Adipocyte (in vitro differentiated cells): ENCODE results near the gene TPK1.
"Not testable (repeated sequence)": the region's sequence is repeated elsewhere in the genome, so short reads cannot be mapped to it uniquely, and the experiment has no call there.

Source experiments
- DNase-seq: peaks from one replicate; pipeline ENCODE4 v3.0.0-alpha.2; 2015; ENCODE audit warnings: low read depth
- H3K27me3 ChIP-seq: replicated peaks from 2 replicates; pipeline ENCODE4 v1.7.0; 2013; ENCODE audit warnings: mild to moderate bottlenecking, low read length, moderate library complexity; ENCODE audit not compliant: control insufficient read depth, insufficient read depth
- H3K36me3 ChIP-seq: 2 replicates; pipeline ENCODE4 v1.7.0; 2013; ENCODE audit warnings: low read length, mild to moderate bottlenecking, moderate library complexity; ENCODE audit not compliant: control insufficient read depth, insufficient read depth, severe bottlenecking
- H3K4me1 ChIP-seq: 2 replicates; pipeline ENCODE4 v1.7.0; 2013; ENCODE audit warnings: mild to moderate bottlenecking, low read length, moderate library complexity; ENCODE audit not compliant: control insufficient read depth, insufficient read depth
- H3K4me3 ChIP-seq: 2 replicates; pipeline ENCODE4 v1.7.0; 2013; ENCODE audit warnings: mild to moderate bottlenecking, low read length, moderate library complexity
- H3K9ac ChIP-seq: 2 replicates; pipeline ENCODE4 v1.7.0; 2013; ENCODE audit warnings: mild to moderate bottlenecking, low read length, moderate library complexity
- H3K9me3 ChIP-seq: 2 replicates; pipeline ENCODE4 v1.7.0; 2013; ENCODE audit warnings: mild to moderate bottlenecking, low read length, moderate library complexity; ENCODE audit not compliant: control insufficient read depth

The TPK1 gene

GRCh38 chr7:144436500-144436899 lies 399.4 kb downstream of the TPK1 start:
- H3K36me3 ChIP-seq, result no peaks in the 10 kb centered on the region
- H3K9ac ChIP-seq, result no peak overlapping the region
- H3K4me1 ChIP-seq, result no peaks in the 10 kb centered on the region
- no peak overlapping the region for H3K4me3 ChIP-seq
- H3K27me3 ChIP-seq, result no peaks in the 10 kb centered on the region
- no peaks in the 10 kb centered on the region for H3K9me3 ChIP-seq
- no peak for DNase-seq

DNA sequence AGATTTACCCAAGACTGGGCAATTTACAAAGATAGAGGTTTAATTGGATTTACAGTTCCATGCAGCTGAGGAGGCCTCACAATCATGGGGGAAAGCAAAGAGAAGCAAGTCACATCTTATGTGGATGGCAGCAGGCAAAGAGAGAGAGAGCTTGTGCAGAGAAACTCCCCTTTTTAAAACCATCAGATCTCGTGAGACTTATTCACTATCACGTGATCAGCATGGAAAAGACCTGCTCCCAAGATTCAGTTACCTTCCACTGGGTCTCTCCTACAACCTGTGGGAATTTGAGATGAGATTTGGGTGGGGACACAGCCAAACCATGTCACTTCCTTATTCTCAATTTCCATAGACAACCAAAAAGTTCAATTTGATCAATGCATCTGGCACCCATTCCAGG lies 407.4 kb downstream of the TPK1 start:
- H3K9me3 ChIP-seq, result peaks cover 9% of the 10 kb centered on the region
- no peaks in the 10 kb centered on the region for H3K4me1 ChIP-seq
- H3K27me3 ChIP-seq, result no peaks in the 10 kb centered on the region
- H3K4me3 ChIP-seq, result no peak overlapping the region
- DNase-seq, result no peak
- H3K9ac ChIP-seq, result no peak overlapping the region
- no peaks in the 10 kb centered on the region for H3K36me3 ChIP-seq

DNA sequence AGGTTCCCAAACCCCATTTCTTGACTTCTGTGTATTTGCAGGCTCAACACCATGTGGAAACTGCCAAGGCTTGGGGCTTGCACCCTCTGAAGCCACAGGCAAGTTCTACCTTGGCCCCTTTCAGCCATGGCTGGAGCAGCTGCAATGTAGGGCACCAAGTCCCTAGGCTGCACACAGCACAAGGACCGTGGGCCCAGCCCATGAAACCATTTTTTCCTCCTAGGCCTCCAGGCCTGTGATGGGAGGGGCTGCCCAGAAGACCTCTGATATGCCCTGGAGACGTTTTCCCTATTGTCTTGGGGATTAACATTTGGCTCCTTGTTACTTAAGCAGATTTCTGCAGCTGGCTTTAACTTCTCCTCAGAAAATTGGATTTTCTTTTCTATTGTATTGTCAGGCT lies 408.3 kb downstream of the TPK1 start:
- not testable (repeated sequence) for H3K4me3 ChIP-seq, H3K27me3 ChIP-seq, DNase-seq, H3K9ac ChIP-seq, H3K36me3 ChIP-seq, H3K9me3 ChIP-seq, H3K4me1 ChIP-seq

DNA sequence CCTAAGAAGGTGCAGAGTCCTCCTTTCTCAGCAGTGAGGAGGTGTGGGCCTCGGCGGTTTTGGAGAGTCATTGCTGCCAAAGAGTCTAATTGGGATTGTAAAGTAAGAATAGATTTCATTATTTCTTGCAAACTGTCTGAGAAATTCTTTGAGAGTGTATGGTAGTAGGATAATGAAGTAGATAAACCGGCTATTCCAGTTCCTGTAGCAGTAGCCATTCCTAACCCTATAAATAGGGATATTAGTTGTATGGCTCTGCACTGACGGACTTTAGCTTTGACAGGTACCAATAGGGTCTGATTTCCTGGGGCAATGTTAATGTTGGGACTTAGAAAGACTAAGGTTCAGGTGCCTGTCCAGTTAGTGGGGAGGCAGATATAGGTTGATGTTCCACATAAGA lies 416.9 kb downstream of the TPK1 start:
- not testable (repeated sequence) for H3K27me3 ChIP-seq, DNase-seq, H3K36me3 ChIP-seq, H3K4me3 ChIP-seq, H3K4me1 ChIP-seq, H3K9ac ChIP-seq, H3K9me3 ChIP-seq

GRCh38 chr7:144416341-144416740 lies 419.5 kb downstream of the TPK1 start:
- H3K36me3 ChIP-seq, result no peaks in the 10 kb centered on the region
- H3K27me3 ChIP-seq, result peaks cover 4% of the 10 kb centered on the region
- H3K9ac ChIP-seq, result no peak overlapping the region
- no peak overlapping the region for H3K4me3 ChIP-seq
- no peak for DNase-seq
- H3K9me3 ChIP-seq, result no peaks in the 10 kb centered on the region
- no peaks in the 10 kb centered on the region for H3K4me1 ChIP-seq

DNA sequence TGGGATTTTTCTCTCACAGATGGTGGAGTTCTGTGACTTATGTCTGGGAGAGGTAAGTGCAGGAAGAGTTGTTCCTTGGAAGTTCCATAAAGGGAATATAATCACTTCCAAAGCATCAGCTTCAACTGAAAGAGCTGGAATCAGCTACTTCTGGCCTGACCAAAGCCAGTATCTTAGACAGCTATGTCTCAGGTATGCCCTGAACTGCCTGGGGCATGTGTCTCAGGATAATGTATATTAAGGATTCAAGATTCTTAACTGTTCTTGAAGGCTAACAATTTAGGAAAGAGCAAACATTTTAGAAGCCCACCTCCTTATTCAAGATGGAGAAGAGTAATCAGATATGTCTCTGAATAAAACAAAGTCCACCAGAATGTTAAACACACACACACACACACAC lies 420.0 kb downstream of the TPK1 start:
- no peak for DNase-seq
- Histone ChIP-seq H3K9ac (no peak overlapping the region), H3K27me3 (peaks cover 4% of the 10 kb centered on the region), H3K4me3 (no peak overlapping the region), H3K9me3 (no peaks in the 10 kb centered on the region), H3K36me3 (no peaks in the 10 kb centered on the region), H3K4me1 (no peaks in the 10 kb centered on the region)

DNA sequence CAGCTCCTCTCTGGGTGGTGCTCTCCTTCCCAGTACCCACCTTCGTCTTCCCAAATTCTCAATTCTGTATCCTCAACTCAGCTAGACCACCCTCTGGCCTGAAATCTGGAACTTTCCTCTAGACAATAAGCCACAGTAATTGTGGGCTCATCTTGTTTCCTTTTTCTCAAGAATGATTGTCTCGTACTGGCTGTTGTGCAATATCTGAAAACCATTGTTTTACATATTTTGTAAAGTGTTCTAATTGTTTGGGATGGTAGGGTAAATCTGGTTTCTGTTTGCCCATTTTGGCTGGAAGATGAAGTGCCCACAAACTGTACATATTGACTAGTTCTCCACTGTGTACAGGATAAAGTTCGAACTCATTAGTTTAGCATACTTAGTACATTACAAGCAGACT lies 421.0 kb downstream of the TPK1 start:
- no peak for DNase-seq
- Histone ChIP-seq H3K27me3 (peaks cover 15% of the 10 kb centered on the region), H3K9me3 (no peaks in the 10 kb centered on the region), H3K4me1 (no peaks in the 10 kb centered on the region), H3K9ac (no peak overlapping the region), H3K36me3 (no peaks in the 10 kb centered on the region), H3K4me3 (no peak overlapping the region)

DNA sequence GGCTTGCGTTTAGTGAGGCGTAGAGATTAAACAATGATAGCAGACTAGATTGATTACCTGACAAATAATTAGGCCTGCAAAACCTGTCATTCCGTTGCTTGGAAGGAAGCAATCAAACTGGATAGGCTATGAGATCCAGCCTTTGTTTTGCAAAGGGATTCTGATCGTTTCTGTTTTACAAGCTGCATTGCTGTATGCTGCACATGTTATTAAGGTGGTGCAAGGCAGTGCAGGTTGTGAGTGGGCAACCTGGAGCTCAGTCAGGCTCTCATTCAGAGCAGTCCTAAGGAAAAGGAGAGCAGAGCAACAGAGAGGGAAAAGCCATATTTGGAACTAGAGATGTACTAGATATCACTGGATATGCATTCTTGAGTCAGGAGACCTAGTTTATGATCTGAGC lies 425.4 kb downstream of the TPK1 start:
- Histone ChIP-seq H3K4me1 (no peaks in the 10 kb centered on the region), H3K4me3 (no peak overlapping the region), H3K9ac (no peak overlapping the region), H3K27me3 (peaks cover 19% of the 10 kb centered on the region), H3K9me3 (no peaks in the 10 kb centered on the region), H3K36me3 (no peaks in the 10 kb centered on the region)
- DNase-seq, result no peak

DNA sequence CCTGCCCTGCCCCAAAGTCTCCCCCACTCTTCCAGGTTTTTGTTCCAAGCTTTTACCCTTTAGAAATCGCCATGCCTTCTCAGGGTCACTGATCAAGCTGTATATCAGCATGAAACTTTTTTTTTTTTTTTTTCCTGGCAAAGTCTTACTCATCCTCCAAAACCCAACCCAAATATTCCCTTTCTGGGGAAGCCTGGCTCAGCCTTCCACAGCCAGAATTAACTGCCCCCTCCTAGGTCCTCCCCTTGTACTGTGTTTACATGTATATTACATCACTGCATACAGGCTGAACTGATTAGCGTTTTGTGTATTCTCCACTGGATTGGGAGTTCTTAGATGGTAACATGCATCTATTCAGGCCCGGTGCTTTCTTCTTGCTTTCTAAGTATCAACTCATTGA lies 427.7 kb downstream of the TPK1 start:
- no peaks in the 10 kb centered on the region for H3K4me1 ChIP-seq
- peak; percentile 52 for DNase-seq
- no peaks in the 10 kb centered on the region for H3K9me3 ChIP-seq
- H3K4me3 ChIP-seq, result no peak overlapping the region
- H3K36me3 ChIP-seq, result no peaks in the 10 kb centered on the region
- peaks cover 19% of the 10 kb centered on the region for H3K27me3 ChIP-seq
- H3K9ac ChIP-seq, result no peak overlapping the region

DNA sequence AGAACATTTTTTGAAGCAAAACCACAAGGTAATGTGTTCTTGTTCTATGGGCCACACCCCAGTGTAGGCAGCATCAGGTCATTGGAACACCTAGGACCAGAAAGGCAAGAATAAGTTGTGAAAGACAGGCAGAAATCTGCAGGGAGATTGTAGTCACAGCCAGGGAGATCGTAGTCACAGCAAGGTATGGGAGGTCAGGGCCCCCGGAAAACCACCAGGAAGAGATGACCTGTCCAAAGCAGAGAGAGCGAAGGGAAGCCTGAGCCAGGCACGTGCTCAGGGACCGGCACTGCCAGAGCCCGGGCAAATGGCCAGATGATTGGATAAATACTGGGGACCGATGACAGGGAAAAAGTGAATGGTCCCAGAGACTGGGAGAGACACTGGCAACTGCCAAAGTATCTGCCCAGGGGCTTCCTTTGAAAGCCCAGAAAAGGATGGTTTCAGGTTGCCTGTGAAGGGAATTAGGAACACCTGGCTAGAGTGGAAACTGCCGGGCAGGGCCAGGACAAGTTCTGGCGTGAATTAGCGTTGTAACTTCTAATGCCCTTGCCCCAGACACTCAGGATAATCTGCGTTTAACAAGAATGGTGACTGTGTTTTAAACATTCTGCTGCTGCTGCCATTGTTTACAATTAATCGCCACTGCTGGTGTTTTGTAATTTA lies 428.5 kb downstream of the TPK1 start:
- Histone ChIP-seq H3K27me3 (peaks cover 20% of the 10 kb centered on the region), H3K9me3 (no peaks in the 10 kb centered on the region), H3K9ac (no peak overlapping the region), H3K36me3 (no peaks in the 10 kb centered on the region), H3K4me3 (no peak overlapping the region), H3K4me1 (no peaks in the 10 kb centered on the region)
- peak; percentile 19 for DNase-seq

- H3K4me3 ChIP-seq, result no peak overlapping the region
- peaks cover 14% of the 10 kb centered on the region for H3K27me3 ChIP-seq
Observed at GRCh38 chr7:144404946-144405345, 430.9 kb downstream of the TPK1 start.

DNA sequence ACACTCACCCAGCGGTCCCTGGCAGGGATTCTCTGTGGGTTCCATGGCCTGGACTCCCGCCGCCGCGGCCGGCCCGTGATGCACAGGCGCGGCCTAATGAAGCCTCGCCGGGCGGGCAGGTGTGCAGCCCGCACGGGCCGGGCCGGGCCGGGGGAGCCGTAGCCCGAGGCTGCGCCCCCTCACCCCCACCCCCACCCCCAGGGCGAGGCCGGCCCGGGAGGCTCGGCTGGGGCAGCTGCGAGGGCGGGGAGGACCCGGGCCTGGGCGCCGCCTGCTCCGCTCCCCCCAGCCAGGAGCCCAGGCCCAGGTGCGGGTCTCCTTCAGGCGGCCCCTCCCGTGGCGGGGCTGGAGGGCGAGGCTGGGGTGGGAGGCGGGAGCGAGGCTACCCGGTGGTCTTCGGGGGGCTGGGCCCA lies 432.2 kb downstream of the TPK1 start, which contains the start of gene NOBOX:
TSS of gene NOBOX (minus strand) at position 45 of the 413 bp plus-strand sequence.
- no peaks in the 10 kb centered on the region for H3K9me3 ChIP-seq
- no peaks in the 10 kb centered on the region for H3K4me1 ChIP-seq
- H3K9ac ChIP-seq, result no peak within 1 kb of the TSS
- H3K4me3 ChIP-seq, result no peak within 1 kb of the TSS
- H3K27me3 ChIP-seq, result peaks cover 23% of the 10 kb centered on the region
- H3K36me3 ChIP-seq, result no peaks in the 10 kb centered on the region
- DNase-seq, result no peak

More at GRCh38 chr7:144404946-144405345, 430.9 kb downstream of the TPK1 start:
- H3K4me1 ChIP-seq, result no peaks in the 10 kb centered on the region
- H3K9me3 ChIP-seq, result no peaks in the 10 kb centered on the region
- peak; percentile 43 for DNase-seq
- no peaks in the 10 kb centered on the region for H3K36me3 ChIP-seq
- no peak overlapping the region for H3K9ac ChIP-seq
